Body of pancreas (tissue), 4 donors: ENCODE data around the gene INKA1. TPM values are rescaled to one million over a fixed set of nuclear protein-coding genes. Genes with fewer than 3 reads are reported as not detected.

Source experiments
- ATAC-seq: fragments of 150-250 bp; one replicate; pipeline ENCODE4 v1.9.1; 2016
- DNase-seq, 4 donors: peaks; one replicate each; pipeline ENCODE4 v3.0.0-alpha.2; 2019
- H3K27ac ChIP-seq, 4 donors: fragments of 200-600 bp; sonication (generic); 1 replicate in 3 of 4; 2 replicates in 1 of 4; pipeline versions ENCODE4 v1.5.1 to v1.6.1; 2016 to 2019; ENCODE audit warnings: mild to moderate bottlenecking in 1 of 4, mixed read lengths in 1 of 4, moderate library complexity in 1 of 4
- H3K27me3 ChIP-seq, 2 donors: fragments of 200-600 bp; sonication (generic); one replicate each; pipeline ENCODE4 v1.6.0; 2016; ENCODE audit warnings: mild to moderate bottlenecking in 1 of 2
- H3K36me3 ChIP-seq, 2 donors: fragments of 200-600 bp; sonication (generic); replicated peaks in 1 of 2; 2 replicates each; pipeline ENCODE4 v1.5.1; 2016; ENCODE audit warnings: low read depth in 2 of 2; ENCODE audit not compliant: insufficient read depth in 1 of 2
- H3K4me1 ChIP-seq: fragments of 200-600 bp; sonication (generic); one replicate; pipeline ENCODE4 v1.6.0; 2016
- H3K4me3 ChIP-seq, 2 donors: fragments of 200-600 bp; sonication (generic); 1 replicate in 1 of 2; 2 replicates in 1 of 2; pipeline ENCODE4 v1.5.1; 2016 to 2019
- H3K9me3 ChIP-seq, 3 donors: fragments of 200-600 bp; sonication (generic); 1 replicate in 2 of 3; 2 replicates in 1 of 3; pipeline ENCODE4 v1.5.1; 2016
- CTCF ChIP-seq, 7 experiments: fragments of 450-650 bp in 4 of 7; fragments of 200-600 bp in 3 of 7; sonication (generic) in 3 of 7; IDR thresholded peaks; one replicate each; pipeline ENCODE4 v1.5.1; 2016 to 2019; ENCODE audit warnings: antibody characterized with exemption in 7 of 7
- POLR2A ChIP-seq, 3 donors: fragments of 450-650 bp; IDR thresholded peaks; one replicate each; pipeline ENCODE4 v1.6.1; 2016; ENCODE audit warnings: antibody characterized with exemption in 3 of 3, mild to moderate bottlenecking in 2 of 3
- WGBS, 2 donors: methylation state at CpG; one replicate each; pipeline ENCODE4 v1.1.5; 2017; 5-methylcytosine and 5-hydroxymethylcytosine counted together
- intact Hi-C: fragments of 100-400 bp; cut with DNase I; formaldehyde crosslinking; loops from one replicate; pipeline ENCODE4 v1.15.1; 2023
- total RNA-seq, 2 donors: library from RNA; depleted of rRNA; stranded (reverse); fragments of >200 nt; gene quantifications; one replicate each; pipeline ENCODE4 v1.1.0, GENCODE V29; 2016

Gene INKA1
- total RNA-seq, 2 donors from 2014 or later, result 2.6 TPM; not detected in 1

GRCh38 chr3:49794431-49794830 lies 8.6 kb upstream of the INKA1 start:
- H3K27ac ChIP-seq, result no peak overlapping the region
- intact Hi-C loops, result no loop called here
- no peaks in the 10 kb centered on the region for H3K9me3 ChIP-seq
- H3K27me3 ChIP-seq, result no peaks in the 10 kb centered on the region
- ATAC-seq (no peak), DNase-seq (no peak)
- H3K36me3 ChIP-seq, result no peaks in the 10 kb centered on the region
- WGBS, 2 donors, result 65 to 77% methylated on average over 2 to 4 of the region's 4 CpGs
- no peaks in the 10 kb centered on the region for H3K4me1 ChIP-seq
- H3K4me3 ChIP-seq, result no peak overlapping the region
- no peak for TF ChIP-seq POLR2A (IDR thresholded peaks at IDR 0.05)

- H3K9me3 ChIP-seq, result no peaks in the 10 kb centered on the region
- H3K36me3 ChIP-seq, result no peaks in the 10 kb centered on the region
- no peaks in the 10 kb centered on the region for H3K27me3 ChIP-seq
- 86% methylated on average over 7 to 24 of the region's 24 CpGs for WGBS, 2 donors
- H3K27ac ChIP-seq, result no peak overlapping the region
- TF ChIP-seq CTCF (IDR thresholded peaks at IDR 0.05) (no peak), POLR2A (IDR thresholded peaks at IDR 0.05) (no peak)
- no peaks in the 10 kb centered on the region for H3K4me1 ChIP-seq
- DNase-seq, result no peak
- intact Hi-C loops, result no loop called here
- no peak for ATAC-seq
- no peak overlapping the region for H3K4me3 ChIP-seq
These were observed 7.8 kb upstream of the INKA1 start for GRCh38 chr3:49794926-49795905.

- Histone ChIP-seq H3K36me3 (no peaks in the 10 kb centered on the region), H3K4me3 (no peak overlapping the region), H3K4me1 (peaks cover 13% of the 10 kb centered on the region), H3K27me3 (no peaks in the 10 kb centered on the region), H3K27ac (no peak overlapping the region), H3K9me3 (no peaks in the 10 kb centered on the region)
- TF ChIP-seq POLR2A (IDR thresholded peaks at IDR 0.05), result no peak
- TF ChIP-seq CTCF (IDR thresholded peaks at IDR 0.05), result no peak
- WGBS, 2 donors, result 0 to 39% methylated on average over 1 of the region's 1 CpG
- no peak for DNase-seq
- intact Hi-C loops, result no loop called here
- ATAC-seq, result no peak
These were observed 4.0 kb upstream of the INKA1 start for GRCh38 chr3:49799105-49799504.

DNA sequence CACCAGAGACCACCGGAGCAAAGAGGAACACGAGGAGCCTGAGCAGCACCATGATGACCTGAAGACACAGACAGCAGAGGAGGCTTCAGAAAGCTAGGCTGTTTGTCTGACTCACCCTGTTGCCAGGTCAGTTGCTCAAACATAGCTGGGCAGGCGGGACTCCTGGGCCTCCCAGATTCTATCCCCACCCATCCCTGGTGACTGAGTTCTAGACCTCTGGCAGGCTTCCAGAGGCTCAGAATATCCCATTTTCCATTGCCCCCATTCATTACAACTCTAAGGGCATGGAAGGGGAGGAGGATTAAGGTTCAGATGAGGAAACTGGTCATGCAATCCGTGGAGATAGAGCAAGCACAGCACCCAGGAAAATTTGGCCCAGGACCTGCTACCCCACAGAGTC lies 3.3 kb upstream of the INKA1 start, which contains the start of gene CDHR4:
TSS of gene CDHR4 (minus strand) at position 113 of the 400 bp plus-strand sequence. CDS start at position 52, 61 bp downstream.
- Histone ChIP-seq H3K4me3 (no peak within 1 kb of the TSS), H3K27ac (no peak within 1 kb of the TSS), H3K27me3 (no peaks in the 10 kb centered on the region), H3K36me3 (no peaks in the 10 kb centered on the region), H3K4me1 (peaks cover 20% of the 10 kb centered on the region), H3K9me3 (no peaks in the 10 kb centered on the region)
- intact Hi-C loops, result loop anchor here (5.0 kb wide), 1 partner anchor 43 kb away; no protein-coding TSS in a partner anchor
- ATAC-seq (no peak), DNase-seq (no peak)
- TF ChIP-seq POLR2A (IDR thresholded peaks at IDR 0.05), result no peak
- TF ChIP-seq CTCF (IDR thresholded peaks at IDR 0.05), result no peak
- 62 to 70% methylated on average over 2 to 4 of the region's 4 CpGs for WGBS, 2 donors

GRCh38 chr3:49801160-49801559 lies 1.9 kb upstream of the INKA1 start:
- WGBS, 2 donors, result 79 to 86% methylated on average over 2 of the region's 2 CpGs
- DNase-seq (no peak), ATAC-seq (no peak)
- H3K4me1 ChIP-seq, result peaks cover 34% of the 10 kb centered on the region
- no peak for TF ChIP-seq CTCF (IDR thresholded peaks at IDR 0.05)
- TF ChIP-seq POLR2A (IDR thresholded peaks at IDR 0.05), result no peak
- no peak overlapping the region for H3K4me3 ChIP-seq
- H3K27me3 ChIP-seq, result no peaks in the 10 kb centered on the region
- H3K36me3 ChIP-seq, result no peaks in the 10 kb centered on the region
- no peaks in the 10 kb centered on the region for H3K9me3 ChIP-seq
- intact Hi-C loops, result loop anchor here (5.0 kb wide), 1 partner anchor 41 kb away; no protein-coding TSS in a partner anchor
- no peak overlapping the region for H3K27ac ChIP-seq
